ENCODE data around the gene GPRIN1.

DNA sequence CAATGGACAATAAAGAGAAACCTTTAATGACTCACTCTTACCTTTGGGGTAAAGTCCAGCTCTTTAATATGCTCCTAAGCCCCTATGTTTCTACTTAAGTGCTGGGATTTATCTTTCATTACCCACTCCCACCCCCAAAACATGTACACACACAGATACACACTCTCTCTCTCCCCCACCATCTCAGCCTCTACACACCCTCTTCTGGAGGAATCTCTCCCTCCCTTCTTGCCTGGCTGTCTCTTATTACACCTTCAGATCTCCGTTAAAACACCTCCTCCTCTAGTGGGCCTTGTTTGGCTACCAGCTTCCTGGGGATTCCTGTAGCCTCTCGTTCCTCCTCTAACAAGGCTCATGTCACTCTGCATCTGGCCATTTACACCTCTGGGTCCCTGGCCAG lies 6.9 kb downstream of the GPRIN1 start:
- TF ChIP-seq, protein P1, sequence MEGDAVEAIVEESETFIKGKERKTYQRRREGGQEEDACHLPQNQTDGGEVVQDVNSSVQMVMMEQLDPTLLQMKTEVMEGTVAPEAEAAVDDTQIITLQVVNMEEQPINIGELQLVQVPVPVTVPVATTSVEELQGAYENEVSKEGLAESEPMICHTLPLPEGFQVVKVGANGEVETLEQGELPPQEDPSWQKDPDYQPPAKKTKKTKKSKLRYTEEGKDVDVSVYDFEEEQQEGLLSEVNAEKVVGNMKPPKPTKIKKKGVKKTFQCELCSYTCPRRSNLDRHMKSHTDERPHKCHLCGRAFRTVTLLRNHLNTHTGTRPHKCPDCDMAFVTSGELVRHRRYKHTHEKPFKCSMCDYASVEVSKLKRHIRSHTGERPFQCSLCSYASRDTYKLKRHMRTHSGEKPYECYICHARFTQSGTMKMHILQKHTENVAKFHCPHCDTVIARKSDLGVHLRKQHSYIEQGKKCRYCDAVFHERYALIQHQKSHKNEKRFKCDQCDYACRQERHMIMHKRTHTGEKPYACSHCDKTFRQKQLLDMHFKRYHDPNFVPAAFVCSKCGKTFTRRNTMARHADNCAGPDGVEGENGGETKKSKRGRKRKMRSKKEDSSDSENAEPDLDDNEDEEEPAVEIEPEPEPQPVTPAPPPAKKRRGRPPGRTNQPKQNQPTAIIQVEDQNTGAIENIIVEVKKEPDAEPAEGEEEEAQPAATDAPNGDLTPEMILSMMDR (IDR thresholded peaks at IDR 0.05): no peak
- no peak for TF ChIP-seq EP300 (IDR thresholded peaks at IDR 0.05)
